Adrenal gland (tissue), 12 donors: ENCODE data around the gene PALMD. TPM values are rescaled to one million over a fixed set of nuclear protein-coding genes. Genes with fewer than 3 reads are reported as not detected.
A peak's percentile ranks its signal among the peaks of the same experiment; 100 is the strongest.

Experiments used
- DNase-seq, 7 donors: peaks; one replicate each; pipeline ENCODE4 v3.0.0-alpha.2; 2019 to 2020
- H3K27ac ChIP-seq, 5 donors: fragments of 200-600 bp; sonication (generic) in 4 of 5; 1 replicate in 3 of 5; 2 replicates in 2 of 5; pipeline versions ENCODE4 v1.5.1 to v1.8.0; 2016 to 2020; ENCODE audit warnings: mild to moderate bottlenecking in 1 of 5
- H3K27me3 ChIP-seq: fragments of 200-600 bp; 2 replicates; pipeline ENCODE4 v1.8.0; 2021
- H3K36me3 ChIP-seq, 2 donors: fragments of 200-600 bp; replicated peaks in 1 of 2; 1 replicate in 1 of 2; 2 replicates in 1 of 2; pipeline versions ENCODE4 v1.5.1 to v1.8.0; 2018 to 2022
- H3K4me1 ChIP-seq, 2 donors: fragments of 200-600 bp; replicated peaks in 1 of 2; 1 replicate in 1 of 2; 2 replicates in 1 of 2; pipeline versions ENCODE4 v1.5.1 to v1.8.0; 2018 to 2021
- H3K4me3 ChIP-seq, 4 donors: fragments of 200-600 bp; sonication (generic) in 3 of 4; one replicate each; pipeline ENCODE4 v1.5.1; 2016 to 2018
- H3K9me3 ChIP-seq, 3 donors: fragments of 200-600 bp; sonication (generic) in 1 of 3; replicated peaks in 1 of 3; 1 replicate in 2 of 3; 2 replicates in 1 of 3; pipeline versions ENCODE4 v1.5.1 to v1.8.0; 2016 to 2021
- POLR2A ChIP-seq, 2 donors: fragments of 450-650 bp; IDR thresholded peaks; one replicate each; pipeline ENCODE4 v1.6.1; 2017; ENCODE audit warnings: antibody characterized with exemption in 2 of 2, mild to moderate bottlenecking in 2 of 2, moderate library complexity in 1 of 2
- WGBS, 4 donors: extraction: QIAGEN DNeasy Blood & Tissue Kit in 2 of 4; methylation state at CpG; one replicate each; pipeline versions ENCODE4 v1.1.5 to v1.1.7; 2013 to 2017; 5-methylcytosine and 5-hydroxymethylcytosine counted together
- intact Hi-C, 2 donors: fragments of 100-400 bp; cut with DNase I; formaldehyde crosslinking; loops; one replicate each; pipeline versions ENCODE4 v1.14.1 to v1.15.0; 2022 to 2023
- polyA plus RNA-seq, 3 donors: library from polyadenylated mRNA; stranded (reverse); fragments of 200-250 nt in 2 of 3; fragments of 350-450 nt in 1 of 3; fragmentation: Illumina TruSeq in 1 of 3; extraction: RNeasy Lipid Tissue Mini Kit (QIAGEN cat#74804) in 1 of 3; gene quantifications; one replicate each; pipeline ENCODE4 v1.2.3, GENCODE V29; 2013 to 2014
- total RNA-seq, 9 donors: library from RNA; depleted of rRNA in 4 of 9; stranded (reverse); fragments of >200 nt in 4 of 9; fragments of 120-200 nt in 1 of 9; fragmentation: NEBNext Ultra II Directional in 1 of 9; extraction: Animal tissue kit (Norgen Biotek cat#: 25700) in 1 of 9; gene quantifications; one replicate each; pipeline versions ENCODE4 v1.1.0 to v1.2.4, GENCODE V29; 2013 to 2023
- TF ChIP-seq, protein P1 (sequence below), 6 experiments: fragments of 450-650 bp in 4 of 6; fragments of 200-600 bp in 2 of 6; sonication (generic) in 1 of 6; IDR thresholded peaks; 1 replicate in 5 of 6; 2 replicates in 1 of 6; pipeline versions ENCODE4 v1.5.1 to v1.8.0; 2016 to 2021; ENCODE audit warnings: antibody characterized with exemption in 6 of 6, mild to moderate bottlenecking in 2 of 6, moderate library complexity in 1 of 6
- donor health status: healthy with polysubstance abuse.
- donor health status: Bipolar disorder and iron deficiency.
- donor health status: DM: yes; HTN: yes; CAD: no.
- donor health status: DM: no; HTN: no; CAD: no.
- donor health status: DM: no; HTN: no; CAD: no.
- donor health status: DM: yes; HTN: yes; CAD: no.

The PALMD gene
- total and polyA plus RNA-seq, 12 donors, result 35.8 to 189 (median 66.0) TPM

DNA sequence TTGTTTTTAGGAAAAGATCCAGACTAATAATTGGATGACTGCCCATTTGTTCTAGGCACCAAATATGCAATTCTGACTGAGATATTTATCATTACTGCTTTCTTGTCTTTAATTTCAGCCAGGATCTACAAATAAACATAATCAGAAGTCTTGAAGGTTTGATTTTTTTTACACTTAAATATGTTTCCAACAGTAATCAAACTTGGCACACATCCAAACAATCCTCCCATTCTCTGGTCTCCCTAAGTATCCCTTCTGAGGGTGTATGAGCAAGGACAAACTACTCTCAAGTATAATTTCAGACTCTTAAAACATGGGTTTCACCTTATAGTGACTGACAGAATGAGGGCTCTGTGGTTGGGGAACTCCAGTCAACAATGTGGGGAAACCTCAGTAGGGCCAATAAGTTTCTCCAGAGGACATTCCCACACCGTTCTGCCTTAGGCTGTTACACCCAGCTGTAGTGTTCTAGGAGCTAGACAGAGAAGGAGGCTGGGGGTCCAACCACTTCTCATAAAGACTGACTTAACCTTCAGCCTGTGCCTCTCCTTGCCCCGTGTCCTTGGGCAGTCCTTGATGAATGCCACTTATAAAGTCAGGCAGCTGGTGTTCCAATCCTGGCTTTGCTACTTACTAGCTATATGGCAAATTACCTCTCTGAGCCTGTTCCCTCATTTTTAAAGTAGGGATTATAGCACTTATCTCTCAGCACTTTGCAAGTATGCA lies 1.5 kb upstream of the PALMD start:
- intact Hi-C loops, result no loop called here
- peak in 1 of 7 donors; percentile 53 for DNase-seq
- Histone ChIP-seq H3K36me3 (no peaks in the 10 kb centered on the region), H3K9me3 (no peaks in the 10 kb centered on the region), H3K27me3 (no peaks in the 10 kb centered on the region), H3K27ac (peak overlapping the region in 3 of 5 donors; percentile 22 to 95 (median 88)), H3K4me3 (no peak overlapping the region), H3K4me1 (peaks cover 21 to 25% of the 10 kb centered on the region in 2 donors)
- 57 to 73% (median 63%) methylated on average over 2 of the region's 2 CpGs for WGBS, 4 donors
- TF ChIP-seq POLR2A (IDR thresholded peaks at IDR 0.05), result no peak

DNA sequence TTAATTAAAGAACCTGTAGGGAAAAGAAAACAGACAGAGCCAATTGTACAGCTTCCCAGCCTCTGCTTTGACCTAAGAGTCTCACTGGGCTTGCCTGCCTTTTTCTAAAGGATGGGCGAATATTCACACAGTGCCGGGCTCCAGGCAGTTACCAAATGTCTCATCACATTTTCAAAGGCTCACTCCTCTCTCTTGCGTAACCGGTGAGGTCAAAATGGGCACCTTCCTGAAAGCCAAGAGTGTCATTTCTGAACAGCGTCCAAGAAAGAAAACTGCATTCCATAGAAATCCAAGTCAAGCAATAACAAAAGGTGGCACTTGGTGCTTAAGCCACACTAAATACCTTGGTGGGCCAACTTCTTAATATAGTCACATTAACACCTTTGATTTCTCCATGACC lies 710 bp upstream of the PALMD start:
- no peaks in the 10 kb centered on the region for H3K27me3 ChIP-seq
- peak overlapping the region; percentile 88 to 95 (median 90) for H3K27ac ChIP-seq
- no peaks in the 10 kb centered on the region for H3K36me3 ChIP-seq
- 24 to 31% (median 28%) methylated on average over 5 of the region's 5 CpGs for WGBS, 4 donors
- TF ChIP-seq POLR2A (IDR thresholded peaks at IDR 0.05), result peak in 1 of 2 donors; percentile 23
- TF ChIP-seq, protein P1, sequence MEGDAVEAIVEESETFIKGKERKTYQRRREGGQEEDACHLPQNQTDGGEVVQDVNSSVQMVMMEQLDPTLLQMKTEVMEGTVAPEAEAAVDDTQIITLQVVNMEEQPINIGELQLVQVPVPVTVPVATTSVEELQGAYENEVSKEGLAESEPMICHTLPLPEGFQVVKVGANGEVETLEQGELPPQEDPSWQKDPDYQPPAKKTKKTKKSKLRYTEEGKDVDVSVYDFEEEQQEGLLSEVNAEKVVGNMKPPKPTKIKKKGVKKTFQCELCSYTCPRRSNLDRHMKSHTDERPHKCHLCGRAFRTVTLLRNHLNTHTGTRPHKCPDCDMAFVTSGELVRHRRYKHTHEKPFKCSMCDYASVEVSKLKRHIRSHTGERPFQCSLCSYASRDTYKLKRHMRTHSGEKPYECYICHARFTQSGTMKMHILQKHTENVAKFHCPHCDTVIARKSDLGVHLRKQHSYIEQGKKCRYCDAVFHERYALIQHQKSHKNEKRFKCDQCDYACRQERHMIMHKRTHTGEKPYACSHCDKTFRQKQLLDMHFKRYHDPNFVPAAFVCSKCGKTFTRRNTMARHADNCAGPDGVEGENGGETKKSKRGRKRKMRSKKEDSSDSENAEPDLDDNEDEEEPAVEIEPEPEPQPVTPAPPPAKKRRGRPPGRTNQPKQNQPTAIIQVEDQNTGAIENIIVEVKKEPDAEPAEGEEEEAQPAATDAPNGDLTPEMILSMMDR (IDR thresholded peaks at IDR 0.05), result no peak
- H3K4me3 ChIP-seq, result peak overlapping the region in 1 of 4 donors; percentile 66
- DNase-seq, result peak; percentile 57 to 90 (median 87)
- peaks cover 28 to 31% of the 10 kb centered on the region in 2 donors for H3K4me1 ChIP-seq
- H3K9me3 ChIP-seq, result no peaks in the 10 kb centered on the region
- intact Hi-C loops, result no loop called here

DNA sequence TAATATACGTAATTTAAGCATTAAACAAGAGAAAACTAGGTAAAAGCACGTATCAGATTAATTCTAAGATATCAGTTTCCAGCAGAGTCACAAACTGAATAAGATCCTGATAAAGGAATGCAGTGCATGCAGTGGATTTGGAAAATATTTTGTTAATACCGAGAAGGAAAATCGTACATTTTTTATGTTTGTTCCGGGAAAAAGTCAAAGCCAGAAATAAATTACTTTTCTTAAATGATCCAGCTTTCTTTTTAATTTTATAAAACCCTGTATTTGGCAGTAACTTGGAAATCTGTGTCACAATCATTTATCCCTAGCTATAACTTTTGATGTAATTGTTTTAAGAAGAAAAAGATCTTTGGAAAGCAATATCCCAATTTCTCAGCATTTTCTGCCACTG lies 955 bp downstream of the PALMD start:
- Histone ChIP-seq H3K36me3 (no peaks in the 10 kb centered on the region), H3K27ac (peak overlapping the region; percentile 88 to 95 (median 90)), H3K9me3 (no peaks in the 10 kb centered on the region), H3K27me3 (no peaks in the 10 kb centered on the region), H3K4me1 (peaks cover 44 to 46% of the 10 kb centered on the region in 2 donors), H3K4me3 (peak overlapping the region in 3 of 4 donors; percentile 47 to 66 (median 53))
- 21 to 32% (median 26%) methylated on average over 5 of the region's 5 CpGs for WGBS, 4 donors
- no peak for TF ChIP-seq POLR2A (IDR thresholded peaks at IDR 0.05)
- TF ChIP-seq, protein P1 (IDR thresholded peaks at IDR 0.05), result no peak
- DNase-seq, result no peak
- intact Hi-C loops, result no loop called here

DNA sequence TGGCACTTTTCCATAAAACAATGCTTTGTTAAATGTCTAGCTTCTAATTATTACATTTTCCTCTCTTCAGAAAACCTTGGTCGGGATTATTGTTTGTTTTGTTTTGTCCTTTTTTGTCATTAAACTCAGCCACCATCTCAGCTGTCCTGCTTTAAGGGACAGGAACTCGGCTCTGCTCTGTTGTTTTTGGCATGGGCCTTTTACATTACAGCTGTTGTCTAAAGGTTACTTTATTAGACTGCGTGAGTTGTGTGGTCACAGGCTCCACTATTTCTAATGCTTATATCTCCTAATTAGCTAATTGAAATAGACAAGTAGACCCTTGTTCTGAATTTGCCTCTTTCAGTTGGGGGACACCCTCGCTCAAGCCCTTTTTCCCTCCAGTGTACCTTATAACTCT lies 1.6 kb downstream of the PALMD start:
- Histone ChIP-seq H3K4me3 (peak overlapping the region in 2 of 4 donors; percentile 13 to 66), H3K27ac (peak overlapping the region; percentile 88 to 95 (median 90)), H3K36me3 (no peaks in the 10 kb centered on the region), H3K9me3 (no peaks in the 10 kb centered on the region), H3K4me1 (peaks cover 46 to 48% of the 10 kb centered on the region in 2 donors), H3K27me3 (no peaks in the 10 kb centered on the region)
- peak in 5 of 7 donors; percentile 37 to 60 (median 39) for DNase-seq
- no peak for TF ChIP-seq POLR2A (IDR thresholded peaks at IDR 0.05)
- TF ChIP-seq, protein P1 (IDR thresholded peaks at IDR 0.05), result no peak
- intact Hi-C loops, result no loop called here
- 20 to 32% (median 29%) methylated on average over 4 of the region's 4 CpGs for WGBS, 4 donors
